Stimulated activated CD4-positive, alpha-beta T cell treated with anti-CD3 and anti-CD28 coated beads, Interleukin-1b, Interleukin-23, amount 100 ng/mL, for 1 hour (primary cell): ENCODE data around the gene THRB.

Experiments used
- DNase-seq, 2 donors: peaks; one replicate each; pipeline ENCODE4 v3.0.0-alpha.2; 2020; ENCODE audit warnings: low read depth in 2 of 2

Gene THRB

GRCh38 chr3:24145481-24145880, 349.2 kb downstream of the THRB start:
- no peak for DNase-seq

- DNase-seq, result no peak
Measured at GRCh38 chr3:24142127-24142526, 352.5 kb downstream of the THRB start.

- DNase-seq, result no peak
Measured at GRCh38 chr3:24141548-24141947, 353.1 kb downstream of the THRB start.

GRCh38 chr3:24139463-24140412, 354.9 kb downstream of the THRB start:
- no peak for DNase-seq

- DNase-seq, result no peak
Measured at GRCh38 chr3:24138876-24139256, 355.8 kb downstream of the THRB start.

- no peak for DNase-seq
Measured at GRCh38 chr3:24137958-24138875, 356.4 kb downstream of the THRB start.

GRCh38 chr3:24137334-24137733, 357.3 kb downstream of the THRB start:
- DNase-seq, result no peak

- no peak for DNase-seq
Measured at GRCh38 chr3:24136624-24137310, 357.9 kb downstream of the THRB start.

GRCh38 chr3:24135280-24135679, 359.4 kb downstream of the THRB start:
- DNase-seq, result no peak

- DNase-seq, result no peak
Measured at GRCh38 chr3:24133942-24134341, 360.7 kb downstream of the THRB start.

GRCh38 chr3:24133436-24133835, 361.2 kb downstream of the THRB start:
- DNase-seq, result no peak

GRCh38 chr3:24129549-24129948, 365.1 kb downstream of the THRB start:
- no peak for DNase-seq

- no peak for DNase-seq
Measured at GRCh38 chr3:24128199-24129005, 366.2 kb downstream of the THRB start.

GRCh38 chr3:24123596-24123995, 371.1 kb downstream of the THRB start:
- DNase-seq, result no peak

- DNase-seq, result no peak
Measured at GRCh38 chr3:24120434-24120833, 374.2 kb downstream of the THRB start.

GRCh38 chr3:24119321-24119751, 375.3 kb downstream of the THRB start:
- DNase-seq, result no peak

GRCh38 chr3:24117508-24117907, 377.1 kb downstream of the THRB start:
- DNase-seq, result no peak

GRCh38 chr3:24111711-24112110, 382.9 kb downstream of the THRB start:
- no peak for DNase-seq

GRCh38 chr3:24110051-24110450, 384.6 kb downstream of the THRB start:
- no peak for DNase-seq

- DNase-seq, result no peak
Measured at GRCh38 chr3:24101676-24102168, 392.9 kb downstream of the THRB start.
